Nucleus accumbens (tissue), 56 donors: ENCODE data around the gene RGS6.

Experiments
- DNase-seq, 56 donors: peaks; one replicate each; lab custom pipeline; 2025; lab: John Stamatoyannopoulos, UW

Gene RGS6

DNA sequence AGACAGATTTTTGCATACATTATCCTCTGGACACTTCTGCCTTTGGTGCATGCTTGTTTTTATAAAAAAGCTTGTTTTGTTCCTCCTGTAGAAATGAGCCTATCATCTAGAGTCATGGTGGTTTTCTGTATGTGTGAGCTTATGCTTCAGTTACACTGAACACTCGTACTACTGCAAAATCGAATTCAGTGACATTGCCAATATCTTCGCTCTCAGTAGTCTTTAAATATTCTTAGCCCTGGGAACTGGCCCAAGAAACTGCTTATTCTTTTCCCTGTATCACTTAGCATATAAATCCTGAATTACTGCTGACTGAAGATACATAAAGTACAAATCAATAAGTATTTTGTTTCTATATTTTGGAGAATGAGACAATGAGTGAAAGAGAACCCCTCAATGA, 70.5 kb downstream of the RGS6 start:
- no peak for DNase-seq

DNA sequence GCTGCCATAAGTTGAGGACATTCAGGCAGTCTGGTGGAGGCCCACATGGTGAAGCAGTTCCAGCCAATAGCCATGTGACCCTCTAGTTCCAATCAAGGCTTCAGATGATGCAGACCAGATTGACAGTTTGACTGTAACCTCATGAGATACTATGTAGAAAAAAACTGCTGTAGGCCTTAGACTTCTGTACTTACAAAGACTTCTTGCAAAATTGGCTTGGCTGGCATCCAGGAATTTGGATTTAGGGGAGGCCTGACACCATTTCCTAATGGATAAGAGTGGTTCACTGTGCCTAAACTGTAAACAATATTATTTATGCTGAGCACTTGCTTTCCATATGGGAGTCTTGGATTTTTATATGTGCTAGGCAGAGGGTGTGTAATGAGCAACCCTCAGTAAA, 76.4 kb downstream of the RGS6 start:
- DNase-seq: no peak

DNA sequence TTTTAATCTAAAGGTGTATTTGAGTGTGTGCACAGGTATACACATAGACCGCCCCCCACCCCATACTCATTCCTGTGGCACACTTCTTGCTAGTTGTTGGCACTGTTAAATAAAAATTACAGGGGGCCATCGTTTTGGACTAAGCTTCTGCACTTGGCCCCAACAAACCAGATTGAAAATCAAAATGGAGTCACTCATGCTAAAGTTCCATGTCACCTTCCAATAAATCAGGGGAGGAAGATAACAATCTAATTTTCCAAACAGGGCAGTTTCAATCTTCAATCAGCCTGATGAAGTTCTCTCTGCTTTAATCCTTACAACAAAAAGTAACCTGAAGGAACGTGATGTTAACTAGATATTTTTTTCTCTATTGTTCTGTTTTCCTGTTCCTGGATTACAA, 78.2 kb downstream of the RGS6 start:
- DNase-seq: no peak

DNA sequence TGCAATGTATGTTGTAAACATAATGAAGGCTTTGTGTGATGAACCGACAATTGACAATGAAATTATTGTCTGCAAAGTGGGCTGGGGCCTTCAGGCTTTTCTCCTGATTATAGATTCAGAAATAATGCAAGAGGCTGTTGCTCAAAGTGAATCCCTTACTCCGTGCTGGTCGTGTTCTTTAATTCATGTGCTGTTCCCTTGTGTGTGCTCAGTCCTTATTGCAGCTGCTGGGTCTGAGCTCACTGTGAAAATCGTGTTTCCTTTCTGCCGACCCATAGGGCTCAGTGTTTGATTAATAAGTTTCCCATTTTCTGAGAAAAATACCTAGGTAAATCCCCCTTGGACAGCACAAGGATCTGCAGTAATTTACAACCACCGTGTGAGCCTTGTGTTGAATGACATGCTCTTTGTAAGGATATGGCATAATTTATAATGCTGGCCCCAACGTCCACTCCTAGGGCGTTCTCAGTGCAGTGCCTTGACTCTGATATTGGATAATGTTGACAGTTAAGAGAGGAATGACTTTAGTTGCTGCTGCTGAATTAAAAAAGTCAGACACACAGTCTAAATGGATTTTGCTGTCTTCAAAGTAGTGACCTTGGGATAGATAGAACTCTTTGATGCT, 81.6 kb downstream of the RGS6 start:
- DNase-seq: peak in 1 of 56 donors; percentile 26

DNA sequence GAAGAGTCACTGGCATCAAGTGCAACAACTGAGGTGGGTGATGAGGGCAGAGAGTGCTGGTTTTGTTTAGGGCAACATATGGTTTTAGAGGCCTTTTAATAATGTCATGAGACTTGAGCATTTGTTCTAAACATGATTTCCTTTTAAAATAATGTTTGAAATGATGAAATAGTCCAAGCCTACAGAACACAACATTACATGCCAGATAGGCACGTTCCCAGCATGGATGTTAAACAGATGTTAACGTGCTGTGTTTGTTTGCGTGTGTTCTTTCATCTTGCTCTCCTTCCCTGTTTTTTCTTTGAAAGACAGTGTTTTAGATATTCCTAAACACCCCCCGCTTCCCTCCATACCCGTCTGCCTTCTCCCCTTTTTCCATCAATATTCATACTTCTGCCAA, 82.3 kb downstream of the RGS6 start:
- no peak for DNase-seq

DNA sequence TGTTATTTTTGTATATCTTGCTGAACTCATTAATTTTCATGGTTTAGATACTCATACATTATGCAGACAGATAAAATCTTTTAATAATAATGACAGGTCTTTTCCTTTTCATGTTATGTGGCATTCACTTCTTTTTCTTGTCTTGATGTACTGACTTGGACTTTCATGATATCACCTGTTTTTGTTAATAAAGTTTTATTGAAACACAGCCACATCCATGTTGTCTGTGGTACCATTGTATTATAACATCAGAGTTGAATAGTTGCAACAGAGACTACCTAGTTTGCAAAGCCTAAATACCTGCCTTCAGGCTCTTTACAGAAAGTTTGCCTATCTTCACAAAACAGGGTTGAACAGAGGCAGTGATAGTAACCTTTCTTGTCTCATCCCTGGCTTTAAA, 85.1 kb downstream of the RGS6 start:
- no peak for DNase-seq

DNA sequence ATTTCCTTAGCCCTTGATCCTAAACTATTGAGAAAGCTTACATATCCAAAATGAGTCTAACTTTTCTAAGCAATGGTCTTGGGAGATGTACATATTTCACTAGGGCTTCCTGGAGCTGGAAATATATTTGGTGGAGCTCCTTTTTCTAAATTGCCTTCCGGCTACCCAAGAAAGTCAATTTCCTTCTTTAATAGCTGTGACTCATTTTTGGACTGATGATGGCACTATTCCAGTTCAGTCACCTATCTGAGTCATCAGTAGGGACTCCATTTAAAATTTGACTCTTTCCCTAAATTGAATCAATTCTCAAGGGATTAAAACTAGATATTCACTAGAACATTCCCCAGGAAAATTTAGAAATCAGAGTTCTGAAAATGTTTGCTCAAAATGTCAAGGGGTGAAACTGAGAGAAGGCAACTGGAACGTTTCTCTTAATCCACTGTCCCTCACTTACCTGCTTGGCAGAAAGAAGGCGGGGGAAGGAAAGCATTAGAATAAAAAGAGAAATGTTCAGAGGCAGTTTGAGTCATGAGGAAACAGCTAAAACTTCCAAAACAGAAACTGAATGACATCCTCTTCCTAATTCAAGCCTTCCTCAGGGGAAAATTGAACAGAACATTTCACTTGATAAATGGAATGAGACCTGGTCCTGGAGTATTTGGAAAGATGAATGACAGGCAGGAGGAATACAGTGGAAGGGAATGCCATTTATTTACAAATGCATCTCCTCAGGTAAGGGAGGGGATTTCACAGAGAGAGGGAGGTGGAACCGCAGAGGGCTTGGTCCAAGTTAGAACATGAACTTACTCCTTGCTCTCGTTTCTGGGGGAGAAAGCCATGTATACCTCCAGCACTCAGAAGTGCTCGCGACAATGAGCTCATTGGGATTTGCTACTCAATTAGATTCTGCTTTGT, 91.2 kb downstream of the RGS6 start:
- DNase-seq: peak in 1 of 56 donors; percentile 12

DNA sequence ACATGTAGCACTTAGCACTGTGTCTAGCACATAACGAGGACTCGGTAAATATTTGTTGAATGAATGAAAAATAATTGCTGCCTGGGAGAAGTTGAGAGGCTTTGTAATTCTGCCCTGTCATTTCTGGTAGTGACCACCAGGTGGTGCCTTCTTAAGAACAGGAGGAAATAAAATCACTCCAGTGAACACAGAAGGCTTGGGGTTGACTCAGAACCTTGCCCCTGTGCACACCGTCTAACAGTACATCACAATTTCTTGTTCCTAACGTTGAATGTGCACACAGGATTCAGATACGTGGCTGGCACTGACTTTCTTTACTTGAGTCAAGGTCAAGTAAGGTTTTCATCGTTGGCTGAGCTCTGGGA, 91.8 kb downstream of the RGS6 start:
- DNase-seq: peak in 3 of 56 donors; percentile 1 to 20 (median 2)

DNA sequence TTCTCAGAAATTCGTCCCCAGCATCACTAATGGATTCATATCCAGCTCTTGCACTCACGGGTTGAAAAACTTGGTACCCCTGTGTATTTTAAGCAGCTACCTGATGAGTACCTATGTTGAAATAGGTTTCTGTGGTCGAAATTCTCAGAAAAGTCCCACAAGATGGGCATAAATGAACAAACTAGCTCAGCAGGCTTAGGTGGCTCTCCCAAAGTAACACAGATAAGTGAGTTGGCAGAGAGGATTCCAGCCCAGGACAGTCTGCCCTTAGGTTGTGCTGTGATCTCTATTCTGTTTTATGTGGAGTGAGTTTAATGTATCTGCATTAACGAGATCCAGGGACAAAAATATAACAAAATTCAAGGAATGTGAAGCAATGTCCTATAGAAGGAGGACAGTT, 92.3 kb downstream of the RGS6 start:
- no peak for DNase-seq

DNA sequence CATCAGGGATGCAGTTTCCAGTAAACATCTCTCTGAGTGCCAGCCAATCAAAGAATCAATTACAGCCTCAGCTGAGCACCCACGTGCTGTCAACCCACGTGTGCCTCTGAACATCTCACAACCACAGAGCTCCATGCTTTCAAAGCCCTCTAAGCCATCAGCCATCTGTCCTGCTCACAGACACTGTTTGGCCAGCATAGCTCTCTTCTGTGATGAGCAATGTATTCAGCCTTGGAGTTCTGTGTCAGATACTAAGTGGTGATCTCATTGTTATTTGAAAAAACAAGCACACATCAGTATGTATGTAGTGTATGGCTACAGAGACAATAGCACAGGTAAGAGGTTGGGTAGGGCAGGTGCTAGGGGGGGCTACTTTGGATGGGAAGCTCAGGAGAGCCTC, 94.3 kb downstream of the RGS6 start:
- DNase-seq: no peak

DNA sequence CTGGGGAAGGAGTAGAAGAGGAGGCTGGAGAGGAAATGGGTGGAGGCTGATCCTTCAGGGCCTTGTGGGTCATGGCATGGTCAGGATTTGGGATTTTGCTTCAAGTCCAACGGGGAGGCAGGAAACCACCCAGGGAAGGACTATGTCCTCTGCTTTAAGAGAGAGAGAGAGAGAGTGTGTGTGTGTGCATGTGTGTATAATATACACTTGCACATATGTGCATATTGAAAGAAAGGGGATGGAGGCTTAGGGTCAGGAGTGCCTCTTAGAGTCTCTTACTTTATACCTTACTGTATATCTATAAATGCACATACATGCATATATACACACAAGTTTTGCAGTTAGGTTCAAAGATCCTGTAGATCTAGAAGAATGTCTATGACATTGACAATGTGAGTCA, 94.8 kb downstream of the RGS6 start:
- DNase-seq: no peak

DNA sequence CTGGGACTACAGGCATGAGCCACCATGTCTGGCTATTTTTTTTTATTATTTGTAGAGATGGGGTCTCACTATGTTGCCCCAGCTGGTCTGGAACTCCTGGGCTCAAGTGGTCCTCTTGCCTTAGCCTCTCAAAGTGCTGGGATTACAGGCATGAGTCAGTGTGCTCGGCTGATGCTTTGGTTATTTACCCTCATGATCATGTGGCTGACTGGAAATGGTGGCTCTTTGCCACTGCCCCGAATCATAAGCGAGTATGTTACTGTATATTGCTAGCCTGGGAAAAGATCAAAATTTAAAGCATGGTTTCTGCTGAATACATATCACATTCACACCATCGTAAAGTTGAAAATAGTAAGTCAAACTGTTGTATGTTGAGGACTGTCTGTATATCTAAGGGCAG, 101.1 kb downstream of the RGS6 start:
- DNase-seq: no peak

DNA sequence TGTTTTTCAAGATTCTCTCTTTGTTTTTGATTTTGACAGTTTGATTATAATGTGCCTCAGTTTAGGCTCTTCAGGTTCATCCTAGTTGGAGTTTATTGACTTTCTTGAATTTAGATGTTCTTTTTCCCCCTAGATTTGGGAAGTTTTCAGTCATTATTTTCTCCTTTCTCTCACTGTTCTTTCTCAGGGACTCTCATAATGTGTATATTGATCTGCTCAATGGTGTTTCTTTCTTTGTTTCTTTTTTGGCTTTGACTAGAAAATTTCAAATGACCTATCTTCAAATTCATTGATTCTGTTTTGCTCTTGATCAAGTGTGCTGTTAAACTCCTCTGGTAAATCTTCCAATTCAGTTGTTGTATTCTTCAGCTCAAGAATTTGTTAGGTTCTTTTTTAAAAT, 108.3 kb downstream of the RGS6 start:
- DNase-seq: no peak

DNA sequence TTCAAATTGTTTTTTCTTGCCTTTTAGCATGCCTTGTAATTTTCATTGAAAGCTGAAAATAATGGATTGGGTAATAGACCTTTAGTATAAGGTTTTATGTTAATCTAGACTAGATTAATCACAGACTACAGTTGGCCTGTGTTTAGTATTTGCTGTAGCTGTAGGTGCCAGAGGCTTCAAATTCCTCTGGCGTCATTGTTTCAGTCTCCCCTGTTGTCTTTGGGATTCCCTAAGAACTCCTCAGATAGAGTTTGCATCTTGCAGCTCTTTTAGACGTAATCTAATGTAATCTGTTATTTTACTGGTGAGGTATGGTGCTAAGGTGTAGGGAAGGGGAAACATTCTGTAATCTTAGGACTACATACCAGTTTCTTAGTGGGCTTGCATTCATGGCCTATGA, 113.0 kb downstream of the RGS6 start:
- no peak for DNase-seq

DNA sequence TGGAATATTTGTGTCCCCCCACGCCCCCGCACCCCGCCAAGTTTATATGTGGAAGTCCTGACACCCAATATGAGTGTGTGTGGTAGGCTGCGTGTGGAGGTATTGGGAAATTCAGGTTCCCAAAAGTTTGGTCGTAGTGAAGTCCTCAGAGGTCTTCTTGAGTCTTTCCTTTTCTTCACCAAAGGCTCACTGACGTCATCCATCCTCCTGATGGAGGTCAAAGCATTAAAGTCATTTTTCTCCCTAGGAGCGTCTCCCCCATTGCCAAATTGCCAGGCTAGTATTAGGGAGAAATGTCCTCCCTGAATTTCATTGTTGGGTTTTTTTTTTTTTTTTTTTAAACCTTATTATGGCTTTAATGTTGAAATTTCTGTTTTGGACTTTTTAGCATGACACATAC, 113.7 kb downstream of the RGS6 start:
- no peak for DNase-seq

DNA sequence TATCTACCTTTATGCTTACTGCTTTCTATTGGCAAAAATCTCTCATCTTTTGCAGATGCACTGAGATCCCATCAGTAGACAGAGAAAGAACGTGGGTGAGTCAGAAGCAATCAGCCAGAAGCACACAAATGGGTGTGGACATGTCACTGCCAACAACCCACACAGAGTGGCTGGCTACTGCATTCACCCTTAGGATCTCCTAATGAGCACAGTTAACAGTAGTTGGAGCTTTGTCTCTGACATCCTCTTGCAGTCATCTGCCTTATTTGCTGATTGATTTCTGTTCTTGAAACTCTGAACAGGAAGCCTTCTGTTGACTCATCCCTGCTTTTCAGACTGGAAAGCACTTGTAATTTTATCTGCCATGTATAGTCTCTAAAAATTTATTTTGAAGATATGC, 117.2 kb downstream of the RGS6 start:
- DNase-seq: peak in 2 of 56 donors; percentile 0 to 3

DNA sequence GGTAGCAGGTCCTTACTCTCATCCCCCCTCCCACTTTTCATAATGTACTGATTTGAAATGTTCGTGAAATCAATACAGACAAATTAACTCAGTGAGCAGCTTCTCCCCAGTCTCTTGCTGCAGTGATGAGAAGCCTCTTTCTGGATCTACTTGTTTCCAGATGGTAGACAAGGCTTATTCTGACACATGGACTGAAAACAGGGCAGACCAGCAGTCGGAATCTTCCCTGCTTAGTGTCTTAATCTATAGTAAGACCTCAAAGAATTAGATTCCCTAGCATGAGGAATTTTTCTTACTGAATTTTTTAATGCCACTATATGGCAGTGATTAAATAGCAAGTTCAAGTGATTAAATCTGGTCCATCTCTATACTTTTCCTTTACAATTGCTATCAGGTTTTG, 120.1 kb downstream of the RGS6 start:
- no peak for DNase-seq

DNA sequence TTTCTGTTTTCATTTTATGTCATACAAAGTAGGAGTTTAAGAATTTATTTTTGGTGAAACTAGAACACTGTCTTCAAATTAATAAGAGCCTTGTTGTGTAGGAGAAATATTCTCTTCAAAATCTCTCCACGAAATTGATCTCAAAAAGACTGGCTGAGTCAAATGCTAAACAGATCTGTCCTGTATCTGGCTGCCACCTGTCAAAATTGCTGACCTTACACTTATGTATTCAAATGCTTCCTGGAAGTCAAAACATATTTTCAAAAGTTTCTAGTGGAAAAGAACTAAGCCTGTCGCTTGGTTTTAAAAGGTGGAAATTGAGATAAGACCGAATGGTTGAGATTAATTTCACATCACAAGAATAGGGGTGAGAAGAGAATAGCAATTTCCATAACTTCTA, 121.4 kb downstream of the RGS6 start:
- DNase-seq: no peak

DNA sequence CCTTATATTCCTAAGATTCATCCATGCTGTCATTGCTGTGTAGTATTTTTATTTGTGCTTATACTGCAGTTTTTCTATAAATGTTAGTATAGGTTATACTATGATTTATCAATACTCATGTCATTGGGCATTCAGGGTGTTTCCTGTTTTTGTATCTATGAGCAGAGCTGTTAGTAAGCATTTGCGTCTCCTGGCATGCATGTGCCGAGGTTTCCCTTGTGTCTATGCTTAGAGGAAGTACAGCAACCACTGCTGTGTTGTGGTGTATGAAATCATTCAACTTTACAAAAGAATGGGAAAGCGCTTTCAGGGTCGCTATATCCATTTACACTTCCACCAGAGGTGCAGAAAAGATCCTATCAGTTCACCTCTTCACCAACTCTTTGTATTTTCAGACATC, 122.7 kb downstream of the RGS6 start:
- no peak for DNase-seq

DNA sequence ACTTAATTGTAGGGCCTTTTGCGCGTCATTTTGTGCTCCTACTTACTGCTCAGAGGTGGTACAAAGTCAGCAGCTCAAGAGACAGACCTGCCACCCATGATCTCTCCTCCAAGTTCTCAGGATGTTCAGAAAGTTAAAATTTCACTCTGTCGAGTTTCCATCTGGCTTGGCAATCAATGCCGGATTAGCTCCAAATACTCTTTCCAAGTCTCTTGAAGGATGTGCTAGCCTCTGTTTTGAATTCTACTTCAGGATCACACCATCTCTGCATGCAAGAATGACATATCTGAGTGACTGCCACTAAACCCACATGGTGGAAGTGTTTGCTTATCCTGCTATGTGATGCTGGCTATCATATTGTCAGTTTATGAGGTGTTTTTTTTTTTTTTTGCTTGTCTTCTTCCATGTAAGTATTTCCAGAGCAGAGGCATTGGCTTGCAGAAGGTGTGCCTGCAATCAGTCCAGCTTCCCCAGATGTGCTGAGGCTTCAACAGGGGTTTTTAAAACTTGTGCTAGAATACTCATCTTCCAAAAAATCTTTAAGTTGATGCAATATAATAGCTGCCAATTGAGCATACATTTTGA, 125.6 kb downstream of the RGS6 start:
- no peak for DNase-seq

DNA sequence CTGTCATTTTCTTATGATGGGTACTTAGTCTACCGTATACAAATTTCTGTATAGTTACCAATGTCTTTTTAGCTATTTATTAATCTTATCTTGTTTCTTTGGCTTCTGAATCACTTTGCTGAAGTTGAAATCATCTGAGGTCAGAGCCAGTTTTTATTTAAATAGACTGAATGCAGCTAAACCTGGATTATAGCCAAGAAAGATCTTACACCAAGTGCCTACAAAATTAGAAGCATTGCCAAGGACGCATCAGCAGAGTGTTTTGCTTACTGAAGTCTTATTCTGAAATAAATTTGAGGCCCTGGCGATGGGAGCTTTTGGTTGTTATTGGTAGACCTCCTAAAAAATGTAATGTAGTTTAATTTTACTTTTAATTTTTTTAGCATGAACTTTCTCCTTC, 128.2 kb downstream of the RGS6 start:
- no peak for DNase-seq

DNA sequence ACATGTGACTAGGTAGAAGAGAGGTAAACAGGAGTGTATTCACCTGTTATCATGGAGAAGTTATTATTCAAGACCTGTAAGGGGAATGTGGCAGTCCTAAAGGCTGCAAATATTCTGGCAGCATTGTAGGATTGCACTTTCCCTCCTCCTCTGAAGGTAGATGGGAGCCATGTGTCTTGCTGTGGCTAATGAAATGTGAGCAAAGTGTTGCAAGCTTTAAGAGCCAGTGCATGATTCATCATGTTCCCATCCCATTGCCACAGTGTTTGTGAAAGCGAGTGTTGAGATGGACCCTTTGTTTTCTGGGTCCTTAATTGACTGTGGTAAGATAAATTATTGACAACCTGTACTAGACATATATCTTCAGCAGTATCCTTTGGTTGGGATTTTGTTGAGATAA, 128.7 kb downstream of the RGS6 start:
- no peak for DNase-seq
